Hindlimb muscle (tissue), 1 donor: ENCODE data around the gene CCND1. TPM values are rescaled to one million over a fixed set of nuclear protein-coding genes. Genes with fewer than 3 reads are reported as not detected.
"Not testable (repeated sequence)": the region's sequence is repeated elsewhere in the genome, so short reads cannot be mapped to it uniquely, and the experiment has no call there.

Experiments used
- DNase-seq: peaks from one replicate; pipeline ENCODE4 v3.0.0-alpha.2; 2013
- polyA plus RNA-seq: library from polyadenylated mRNA; unstranded; fragments of 120-200 nt; gene quantifications from one replicate; pipeline ENCODE4 v1.2.1, GENCODE V29; 2013; ENCODE audit not compliant: insufficient read length

Gene CCND1
- polyA plus RNA-seq, 1 donor = 66.7 TPM

- DNase-seq = no peak
Measured at GRCh38 chr11:69618237-69618636, 22.7 kb upstream of the CCND1 start.

- no peak for DNase-seq
Measured at GRCh38 chr11:69620683-69621290, 20.2 kb upstream of the CCND1 start.

- DNase-seq = not testable (repeated sequence)
Measured at GRCh38 chr11:69622097-69622681, 18.8 kb upstream of the CCND1 start.

- DNase-seq = no peak
Measured at GRCh38 chr11:69624293-69624692, 16.7 kb upstream of the CCND1 start.

- no peak for DNase-seq
Measured at GRCh38 chr11:69625476-69625875, 15.5 kb upstream of the CCND1 start.

- no peak for DNase-seq
Measured at GRCh38 chr11:69627551-69627950, 13.4 kb upstream of the CCND1 start.

- DNase-seq = no peak
Measured at GRCh38 chr11:69630017-69630416, 10.9 kb upstream of the CCND1 start.

- no peak for DNase-seq
Measured at GRCh38 chr11:69630424-69630823, 10.5 kb upstream of the CCND1 start.

- DNase-seq = no peak
Measured at GRCh38 chr11:69632900-69633299, 8.1 kb upstream of the CCND1 start.

- no peak for DNase-seq
Measured at GRCh38 chr11:69634069-69634468, 6.9 kb upstream of the CCND1 start.

GRCh38 chr11:69634590-69634989 is 6.4 kb upstream of the CCND1 start:
- DNase-seq = no peak

GRCh38 chr11:69635195-69635594 is 5.8 kb upstream of the CCND1 start:
- no peak for DNase-seq

- no peak for DNase-seq
Measured at GRCh38 chr11:69635804-69636511, 5.0 kb upstream of the CCND1 start.

GRCh38 chr11:69636512-69637197 is 4.3 kb upstream of the CCND1 start:
- DNase-seq = peak; percentile 81

- DNase-seq = no peak
Measured at GRCh38 chr11:69637198-69637940, 3.6 kb upstream of the CCND1 start.

- DNase-seq = no peak
Measured at GRCh38 chr11:69637941-69638871, 2.8 kb upstream of the CCND1 start.

GRCh38 chr11:69638941-69639681 is 1.8 kb upstream of the CCND1 start:
- peak; percentile 94 for DNase-seq

GRCh38 chr11:69639831-69640230 is 1.1 kb upstream of the CCND1 start:
- DNase-seq = no peak

GRCh38 chr11:69640260-69640994 is 529 bp upstream of the CCND1 start:
- DNase-seq = no peak
